Measurements from ENCODE around the gene HBS1L.

Gene HBS1L

GRCh38 chr6:134948691-134949090 is 105.9 kb downstream of the HBS1L start:
- Histone ChIP-seq H3K79me2 (ENCODE audit: control insufficient read depth, insufficient read depth, low read length, poor library complexity) (no peaks in the 10 kb centered on the region), H4K12ac (ENCODE audit: low read depth, low read length) (no peak overlapping the region), H3K27me3 (ENCODE audit: insufficient read depth, low read length) (no peaks in the 10 kb centered on the region), H2AFZ (ENCODE audit: insufficient read depth, low read length, poor library complexity) (no peak overlapping the region), H2BK5ac (ENCODE audit: low read depth, low read length, poor library complexity) (no peak overlapping the region), H2BK120ac (ENCODE audit: insufficient read depth, low read length, poor library complexity) (no peak overlapping the region), H3K27ac (ENCODE audit: low read depth, low read length) (no peak overlapping the region), H3K4me3 (ENCODE audit: low read depth, low read length) (no peak overlapping the region), H4K8ac (ENCODE audit: low read depth, low read length) (no peak overlapping the region), H3K23ac (ENCODE audit: low read length) (no peak overlapping the region), H3K9ac (ENCODE audit: low read length) (no peak overlapping the region), H3K9me3 (ENCODE audit: insufficient read depth, low read depth, low read length) (peaks cover 2% of the 10 kb centered on the region), H3K36me3 (ENCODE audit: control insufficient read depth in 1 of 2, insufficient read depth in 2 of 2, low read length in 2 of 2) (no peaks in the 10 kb centered on the region), H2BK12ac (ENCODE audit: low read length) (no peak overlapping the region), H4K91ac (ENCODE audit: low read depth, low read length) (no peak overlapping the region), H3K18ac (ENCODE audit: low read length) (no peak overlapping the region), H3K4ac (ENCODE audit: low read depth, low read length) (no peak overlapping the region), H3K4me2 (ENCODE audit: low read length) (no peak overlapping the region), H2AK5ac (ENCODE audit: low read length) (no peak overlapping the region), H3K4me1 (ENCODE audit: control insufficient read depth in 1 of 2, insufficient read depth in 2 of 2, low read length in 2 of 2) (peaks cover 0 to 2% of the 10 kb centered on the region in 2 experiments), H3K79me1 (ENCODE audit: low read length) (no peaks in the 10 kb centered on the region), H3K14ac (ENCODE audit: low read length) (no peak overlapping the region)
- WGBS (ENCODE audit: extremely low coverage, insufficient coverage, insufficient read length) = no CpG with 5 or more reads among the region's 1 CpG
- DNase-seq = no peak

DNA sequence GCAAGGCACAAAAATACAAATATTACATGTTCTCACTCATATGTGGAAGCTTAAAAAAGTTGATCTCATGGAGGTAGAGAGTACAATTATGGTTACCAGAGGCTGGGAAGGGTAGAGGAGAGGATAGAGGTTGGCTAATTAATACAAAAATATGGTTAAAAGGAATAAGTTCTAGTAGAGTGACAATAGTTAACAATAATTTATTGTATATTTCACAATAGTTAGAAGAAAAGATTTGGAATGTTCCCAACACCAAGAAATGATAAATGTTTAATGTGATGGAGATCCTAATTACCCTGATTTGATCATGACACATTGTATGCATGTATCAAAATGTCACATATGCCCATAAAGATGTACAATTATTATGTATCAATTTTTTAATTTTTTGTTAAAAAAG is 106.5 kb downstream of the HBS1L start:
- no peak overlapping the region for H3K4me2 ChIP-seq (ENCODE audit: low read length)
- H3K14ac ChIP-seq (ENCODE audit: low read length) = no peak overlapping the region
- H3K79me2 ChIP-seq (ENCODE audit: control insufficient read depth, insufficient read depth, low read length, poor library complexity) = no peaks in the 10 kb centered on the region
- no peak overlapping the region for H4K91ac ChIP-seq (ENCODE audit: low read depth, low read length)
- H3K23ac ChIP-seq (ENCODE audit: low read length) = no peak overlapping the region
- no peaks in the 10 kb centered on the region for H3K79me1 ChIP-seq (ENCODE audit: low read length)
- DNase-seq = no peak
- no peak overlapping the region for H4K8ac ChIP-seq (ENCODE audit: low read depth, low read length)
- no peak overlapping the region for H2BK12ac ChIP-seq (ENCODE audit: low read length)
- no peak overlapping the region for H4K12ac ChIP-seq (ENCODE audit: low read depth, low read length)
- H3K4me1 ChIP-seq (ENCODE audit: control insufficient read depth in 1 of 2, insufficient read depth in 2 of 2, low read length in 2 of 2) = peaks cover 0 to 2% of the 10 kb centered on the region in 2 experiments
- no peak overlapping the region for H2AFZ ChIP-seq (ENCODE audit: insufficient read depth, low read length, poor library complexity)
- H3K36me3 ChIP-seq (ENCODE audit: control insufficient read depth in 1 of 2, insufficient read depth in 2 of 2, low read length in 2 of 2) = no peaks in the 10 kb centered on the region
- H3K9me3 ChIP-seq (ENCODE audit: insufficient read depth, low read depth, low read length) = peaks cover 2% of the 10 kb centered on the region
- no peaks in the 10 kb centered on the region for H3K27me3 ChIP-seq (ENCODE audit: insufficient read depth, low read length)
- H3K4me3 ChIP-seq (ENCODE audit: low read depth, low read length) = no peak overlapping the region
- no peak overlapping the region for H2AK5ac ChIP-seq (ENCODE audit: low read length)
- no peak overlapping the region for H3K4ac ChIP-seq (ENCODE audit: low read depth, low read length)
- no peak overlapping the region for H3K9ac ChIP-seq (ENCODE audit: low read length)
- no peak overlapping the region for H3K18ac ChIP-seq (ENCODE audit: low read length)
- no peak overlapping the region for H2BK120ac ChIP-seq (ENCODE audit: insufficient read depth, low read length, poor library complexity)
- H3K27ac ChIP-seq (ENCODE audit: low read depth, low read length) = no peak overlapping the region
- H2BK5ac ChIP-seq (ENCODE audit: low read depth, low read length, poor library complexity) = no peak overlapping the region

- Histone ChIP-seq H3K9me3 (ENCODE audit: insufficient read depth, low read depth, low read length) (peaks cover 2% of the 10 kb centered on the region), H4K91ac (ENCODE audit: low read depth, low read length) (no peak overlapping the region), H4K12ac (ENCODE audit: low read depth, low read length) (no peak overlapping the region), H3K18ac (ENCODE audit: low read length) (no peak overlapping the region), H3K79me1 (ENCODE audit: low read length) (no peaks in the 10 kb centered on the region), H2BK5ac (ENCODE audit: low read depth, low read length, poor library complexity) (no peak overlapping the region), H4K8ac (ENCODE audit: low read depth, low read length) (no peak overlapping the region), H2BK12ac (ENCODE audit: low read length) (no peak overlapping the region), H3K4me1 (ENCODE audit: control insufficient read depth in 1 of 2, insufficient read depth in 2 of 2, low read length in 2 of 2) (no peaks in the 10 kb centered on the region), H2AK5ac (ENCODE audit: low read length) (no peak overlapping the region), H3K79me2 (ENCODE audit: control insufficient read depth, insufficient read depth, low read length, poor library complexity) (no peaks in the 10 kb centered on the region), H3K27me3 (ENCODE audit: insufficient read depth, low read length) (no peaks in the 10 kb centered on the region), H3K36me3 (ENCODE audit: control insufficient read depth in 1 of 2, insufficient read depth in 2 of 2, low read length in 2 of 2) (no peaks in the 10 kb centered on the region), H2BK120ac (ENCODE audit: insufficient read depth, low read length, poor library complexity) (no peak overlapping the region), H3K14ac (ENCODE audit: low read length) (no peak overlapping the region), H3K27ac (ENCODE audit: low read depth, low read length) (no peak overlapping the region), H3K23ac (ENCODE audit: low read length) (no peak overlapping the region), H3K4me3 (ENCODE audit: low read depth, low read length) (no peak overlapping the region), H3K4me2 (ENCODE audit: low read length) (no peak overlapping the region), H3K4ac (ENCODE audit: low read depth, low read length) (no peak overlapping the region), H3K9ac (ENCODE audit: low read length) (no peak overlapping the region), H2AFZ (ENCODE audit: insufficient read depth, low read length, poor library complexity) (no peak overlapping the region)
- DNase-seq = no peak
These were observed 109.6 kb downstream of the HBS1L start for GRCh38 chr6:134945045-134945444.

GRCh38 chr6:134943522-134944111 is 111.0 kb downstream of the HBS1L start:
- no peak overlapping the region for H3K18ac ChIP-seq (ENCODE audit: low read length)
- no peaks in the 10 kb centered on the region for H3K36me3 ChIP-seq (ENCODE audit: control insufficient read depth in 1 of 2, insufficient read depth in 2 of 2, low read length in 2 of 2)

More at GRCh38 chr6:134943522-134944111, 111.0 kb downstream of the HBS1L start:
- Histone ChIP-seq H4K91ac (ENCODE audit: low read depth, low read length) (no peak overlapping the region), H3K23ac (ENCODE audit: low read length) (no peak overlapping the region), H4K8ac (ENCODE audit: low read depth, low read length) (no peak overlapping the region), H3K9me3 (ENCODE audit: insufficient read depth, low read depth, low read length) (peaks cover 2% of the 10 kb centered on the region), H3K27ac (ENCODE audit: low read depth, low read length) (no peak overlapping the region), H4K12ac (ENCODE audit: low read depth, low read length) (no peak overlapping the region), H3K4me1 (ENCODE audit: control insufficient read depth in 1 of 2, insufficient read depth in 2 of 2, low read length in 2 of 2) (no peaks in the 10 kb centered on the region), H2BK5ac (ENCODE audit: low read depth, low read length, poor library complexity) (no peak overlapping the region), H3K79me1 (ENCODE audit: low read length) (no peaks in the 10 kb centered on the region), H3K4ac (ENCODE audit: low read depth, low read length) (no peak overlapping the region), H3K79me2 (ENCODE audit: control insufficient read depth, insufficient read depth, low read length, poor library complexity) (no peaks in the 10 kb centered on the region), H2BK12ac (ENCODE audit: low read length) (no peak overlapping the region), H2BK120ac (ENCODE audit: insufficient read depth, low read length, poor library complexity) (no peak overlapping the region), H3K9ac (ENCODE audit: low read length) (peak overlapping the region; percentile 75), H3K14ac (ENCODE audit: low read length) (no peak overlapping the region), H2AK5ac (ENCODE audit: low read length) (no peak overlapping the region), H3K4me3 (ENCODE audit: low read depth, low read length) (no peak overlapping the region), H3K27me3 (ENCODE audit: insufficient read depth, low read length) (no peaks in the 10 kb centered on the region), H2AFZ (ENCODE audit: insufficient read depth, low read length, poor library complexity) (no peak overlapping the region), H3K4me2 (ENCODE audit: low read length) (no peak overlapping the region)
- DNase-seq = no peak
- no CpG with 5 or more reads among the region's 9 CpGs for WGBS (ENCODE audit: extremely low coverage, insufficient coverage, insufficient read length)

All from trophoblast cell (in vitro differentiated cells and primary cell).